ENCODE data around the gene SKAP2.

Gene SKAP2

GRCh38 chr7:26664735-26665416 is 199.5 kb downstream of the SKAP2 start:
- H3K27ac Mint-ChIP-seq, result peak overlapping the region; percentile 45
- no peaks in the 10 kb centered on the region for H3K9me3 Mint-ChIP-seq
- peak; percentile 61 for DNase-seq
- H3K4me3 Mint-ChIP-seq, result no peak overlapping the region
- H3K36me3 Mint-ChIP-seq, result no peaks in the 10 kb centered on the region
- peaks cover 15% of the 10 kb centered on the region for H3K4me1 Mint-ChIP-seq
- CTCF ChIA-PET, result interaction anchor here (0.6 to 4.1 kb wide), 5 partner anchors 286 to 772 kb away, joined by 3 to 29 read pairs (median 3); no protein-coding TSS in a partner anchor
- H3K27me3 Mint-ChIP-seq, result peaks cover 19% of the 10 kb centered on the region

DNA sequence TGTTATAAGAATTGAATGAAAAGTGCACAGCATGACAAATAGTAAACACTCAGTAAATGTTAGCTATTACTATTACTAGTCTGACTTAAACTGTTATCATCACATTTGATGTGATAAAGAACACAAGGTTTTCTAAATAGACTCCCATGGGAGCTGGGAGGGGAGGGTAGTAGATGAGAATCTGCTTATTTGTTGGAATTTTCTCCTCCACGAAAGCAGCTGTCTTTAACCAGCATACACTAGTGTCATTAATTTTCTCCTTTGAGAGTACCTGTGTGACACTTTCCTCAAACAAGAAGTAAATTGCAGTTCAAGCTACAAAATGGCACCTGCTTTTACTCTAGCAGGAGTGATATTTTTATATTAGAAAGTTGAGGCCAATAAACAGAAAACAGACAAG is 200.1 kb downstream of the SKAP2 start:
- CTCF ChIA-PET, result interaction anchor here (1.0 to 4.1 kb wide), 2 partner anchors 287 to 294 kb away, joined by 3 to 29 read pairs; no protein-coding TSS in a partner anchor
- no peaks in the 10 kb centered on the region for H3K9me3 Mint-ChIP-seq
- no peak overlapping the region for H3K27ac Mint-ChIP-seq
- H3K4me1 Mint-ChIP-seq, result peaks cover 15% of the 10 kb centered on the region
- H3K4me3 Mint-ChIP-seq, result no peak overlapping the region
- DNase-seq, result no peak
- peaks cover 19% of the 10 kb centered on the region for H3K27me3 Mint-ChIP-seq
- no peaks in the 10 kb centered on the region for H3K36me3 Mint-ChIP-seq

DNA sequence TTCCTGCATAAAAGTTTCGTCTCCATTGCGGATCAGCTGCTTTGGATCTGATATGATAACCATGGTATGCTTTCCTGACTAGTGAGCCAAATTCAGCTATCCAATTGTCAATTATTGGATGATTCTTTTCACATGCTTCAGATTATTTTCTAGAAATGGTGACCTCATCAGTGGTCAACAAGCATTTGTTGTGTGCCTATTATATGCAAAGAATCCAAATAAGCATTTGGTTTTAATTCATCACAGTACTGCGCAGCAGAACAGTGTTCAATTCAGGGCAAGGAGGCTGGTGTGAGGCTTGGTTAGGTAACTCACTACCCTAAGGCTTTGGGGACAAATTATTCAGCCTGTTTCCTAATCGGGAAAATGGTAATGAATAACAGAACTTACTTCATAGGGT is 200.5 kb downstream of the SKAP2 start:
- no peak for DNase-seq
- Mint-ChIP-seq H3K9me3 (no peaks in the 10 kb centered on the region), H3K36me3 (no peaks in the 10 kb centered on the region), H3K27ac (no peak overlapping the region), H3K4me1 (peaks cover 15% of the 10 kb centered on the region), H3K4me3 (no peak overlapping the region), H3K27me3 (peaks cover 19% of the 10 kb centered on the region)
- CTCF ChIA-PET, result no interaction called here

DNA sequence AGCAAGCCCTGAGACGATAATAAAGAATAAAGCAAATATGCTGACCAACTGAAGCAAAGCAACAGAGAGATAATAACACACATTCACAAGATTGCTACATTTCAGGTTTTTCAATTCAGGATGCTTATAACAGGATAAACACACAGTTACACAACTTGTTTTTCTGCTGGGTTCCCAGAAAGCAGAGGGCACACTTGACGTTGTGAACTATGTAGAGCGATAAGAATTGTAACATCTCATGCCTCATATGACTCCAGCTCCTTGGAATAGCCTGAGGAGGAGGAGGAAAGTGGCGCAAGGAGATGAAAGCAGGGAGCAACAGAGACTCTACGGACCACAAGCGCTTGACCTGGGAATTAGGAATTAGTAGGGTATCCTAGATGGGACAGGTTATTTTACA is 201.7 kb downstream of the SKAP2 start:
- peaks cover 19% of the 10 kb centered on the region for H3K27me3 Mint-ChIP-seq
- no peak overlapping the region for H3K4me3 Mint-ChIP-seq
- H3K4me1 Mint-ChIP-seq, result peaks cover 15% of the 10 kb centered on the region
- CTCF ChIA-PET, result no interaction called here
- H3K36me3 Mint-ChIP-seq, result no peaks in the 10 kb centered on the region
- H3K9me3 Mint-ChIP-seq, result no peaks in the 10 kb centered on the region
- DNase-seq, result no peak
- H3K27ac Mint-ChIP-seq, result no peak overlapping the region

- Mint-ChIP-seq H3K9me3 (no peaks in the 10 kb centered on the region), H3K27me3 (peaks cover 10% of the 10 kb centered on the region), H3K36me3 (no peaks in the 10 kb centered on the region), H3K27ac (no peak overlapping the region), H3K4me1 (no peaks in the 10 kb centered on the region), H3K4me3 (no peak overlapping the region)
- DNase-seq, result no peak
- CTCF ChIA-PET, result no interaction called here
Observed at GRCh38 chr7:26659121-26659520, 205.3 kb downstream of the SKAP2 start.

DNA sequence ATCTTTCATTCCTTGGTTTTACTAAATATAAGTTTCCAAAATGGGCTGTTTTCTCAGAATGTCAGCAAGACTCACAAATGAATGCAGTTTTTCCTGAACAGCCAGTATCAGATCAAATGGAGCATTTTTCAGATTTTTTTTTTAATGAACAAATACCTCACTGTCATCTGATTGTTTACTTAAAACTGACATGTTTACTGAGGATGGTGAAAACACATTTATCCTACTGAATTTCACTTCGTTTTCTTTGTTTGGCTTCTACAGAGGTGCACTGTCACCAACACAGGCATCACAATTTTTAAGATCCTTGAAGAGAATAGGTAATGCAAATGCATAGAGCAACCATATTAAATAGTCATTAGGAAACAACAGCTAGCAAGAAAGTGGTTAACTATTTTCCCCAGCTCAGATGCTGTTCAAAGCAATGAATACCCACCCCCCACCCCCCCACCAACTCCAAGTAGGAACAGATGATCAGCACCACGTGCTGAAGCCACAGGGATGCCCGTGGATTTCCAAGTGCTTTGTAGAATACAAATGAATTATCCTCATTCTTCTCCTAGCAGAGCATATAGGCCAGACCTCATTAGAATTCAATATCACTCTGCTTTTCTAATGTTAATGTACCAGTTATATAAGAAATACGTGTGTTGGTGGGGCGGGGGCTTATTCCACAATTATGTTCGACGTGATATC is 205.9 kb downstream of the SKAP2 start:
- Mint-ChIP-seq H3K4me1 (no peaks in the 10 kb centered on the region), H3K9me3 (no peaks in the 10 kb centered on the region), H3K36me3 (no peaks in the 10 kb centered on the region), H3K27me3 (peaks cover 8% of the 10 kb centered on the region), H3K27ac (no peak overlapping the region), H3K4me3 (no peak overlapping the region)
- CTCF ChIA-PET, result no interaction called here
- DNase-seq, result no peak

- H3K27ac Mint-ChIP-seq, result no peak overlapping the region
- H3K4me3 Mint-ChIP-seq, result no peak overlapping the region
- DNase-seq, result no peak
- peaks cover 3% of the 10 kb centered on the region for H3K27me3 Mint-ChIP-seq
- no peaks in the 10 kb centered on the region for H3K9me3 Mint-ChIP-seq
- H3K4me1 Mint-ChIP-seq, result no peaks in the 10 kb centered on the region
- CTCF ChIA-PET, result no interaction called here
- H3K36me3 Mint-ChIP-seq, result no peaks in the 10 kb centered on the region
Observed at GRCh38 chr7:26657686-26658388, 206.6 kb downstream of the SKAP2 start.

GRCh38 chr7:26657206-26657641 is 207.2 kb downstream of the SKAP2 start:
- CTCF ChIA-PET, result interaction anchor here (1.0 kb wide), 1 partner anchor 10 kb away, joined by 3 read pairs; no protein-coding TSS in a partner anchor
- DNase-seq, result no peak
- no peak overlapping the region for H3K4me3 Mint-ChIP-seq
- H3K27me3 Mint-ChIP-seq, result no peaks in the 10 kb centered on the region
- no peaks in the 10 kb centered on the region for H3K36me3 Mint-ChIP-seq
- H3K9me3 Mint-ChIP-seq, result no peaks in the 10 kb centered on the region
- no peak overlapping the region for H3K27ac Mint-ChIP-seq
- no peaks in the 10 kb centered on the region for H3K4me1 Mint-ChIP-seq

DNA sequence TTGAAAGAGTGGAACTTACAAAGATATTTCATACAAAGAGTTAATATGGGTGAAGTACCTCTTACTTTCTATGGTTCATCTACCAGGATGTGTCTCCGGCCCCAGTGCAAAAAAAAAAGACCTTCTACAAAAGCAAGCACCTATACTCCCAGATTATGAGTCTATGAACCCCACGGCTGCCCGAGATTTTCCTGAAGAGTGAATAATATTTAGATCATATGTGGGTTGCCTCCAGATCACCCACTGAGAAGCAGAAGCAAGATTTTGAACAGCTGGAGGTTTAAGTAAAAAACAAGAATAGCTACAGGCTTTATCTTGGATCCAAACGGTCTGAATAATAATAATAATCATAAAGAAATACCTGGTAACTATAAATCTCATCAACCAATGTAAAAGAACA is 207.7 kb downstream of the SKAP2 start:
- Mint-ChIP-seq H3K27ac (no peak overlapping the region), H3K9me3 (no peaks in the 10 kb centered on the region), H3K27me3 (peaks cover 3% of the 10 kb centered on the region), H3K36me3 (no peaks in the 10 kb centered on the region), H3K4me1 (no peaks in the 10 kb centered on the region), H3K4me3 (no peak overlapping the region)
- no peak for DNase-seq
- CTCF ChIA-PET, result interaction anchor here (1.0 kb wide), 1 partner anchor 11 kb away, joined by 3 read pairs; no protein-coding TSS in a partner anchor

GRCh38 chr7:26655781-26656180 is 208.6 kb downstream of the SKAP2 start:
- H3K27me3 Mint-ChIP-seq, result peaks cover 8% of the 10 kb centered on the region
- no peak for DNase-seq
- H3K9me3 Mint-ChIP-seq, result no peaks in the 10 kb centered on the region
- H3K4me1 Mint-ChIP-seq, result no peaks in the 10 kb centered on the region
- CTCF ChIA-PET, result interaction anchor here (0.7 kb wide), 1 partner anchor 354 kb away, joined by 3 read pairs; no protein-coding TSS in a partner anchor
- no peaks in the 10 kb centered on the region for H3K36me3 Mint-ChIP-seq
- no peak overlapping the region for H3K27ac Mint-ChIP-seq
- H3K4me3 Mint-ChIP-seq, result no peak overlapping the region

GRCh38 chr7:26653430-26654399 is 210.7 kb downstream of the SKAP2 start:
- Mint-ChIP-seq H3K27ac (no peak overlapping the region), H3K36me3 (no peaks in the 10 kb centered on the region), H3K27me3 (peaks cover 8% of the 10 kb centered on the region), H3K4me3 (no peak overlapping the region), H3K4me1 (no peaks in the 10 kb centered on the region), H3K9me3 (no peaks in the 10 kb centered on the region)
- no peak for DNase-seq
- CTCF ChIA-PET, result no interaction called here

GRCh38 chr7:26652401-26653100 is 211.8 kb downstream of the SKAP2 start:
- Mint-ChIP-seq H3K4me3 (no peak overlapping the region), H3K9me3 (no peaks in the 10 kb centered on the region), H3K27ac (no peak overlapping the region), H3K4me1 (no peaks in the 10 kb centered on the region), H3K27me3 (peaks cover 15% of the 10 kb centered on the region), H3K36me3 (no peaks in the 10 kb centered on the region)
- CTCF ChIA-PET, result no interaction called here
- no peak for DNase-seq

DNA sequence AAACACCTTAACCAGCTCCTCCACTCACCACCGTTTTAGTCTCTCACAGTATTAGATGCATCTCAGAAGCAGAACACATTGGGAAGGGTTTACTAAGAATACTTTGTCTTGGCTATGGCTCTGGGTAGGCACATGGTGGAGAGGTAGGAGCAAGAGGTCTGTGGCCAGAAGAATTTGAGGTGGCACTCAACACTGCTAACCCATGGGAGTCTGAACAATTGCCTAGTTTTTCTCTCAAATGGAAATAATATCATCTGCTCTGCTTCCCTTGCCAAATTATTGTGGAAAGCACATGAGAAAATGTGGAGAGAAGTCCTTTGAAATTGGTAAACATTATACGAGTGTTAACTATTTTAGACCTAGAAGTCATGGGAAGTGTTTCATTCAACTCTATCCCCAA is 214.3 kb downstream of the SKAP2 start:
- CTCF ChIA-PET, result no interaction called here
- H3K9me3 Mint-ChIP-seq, result no peaks in the 10 kb centered on the region
- no peaks in the 10 kb centered on the region for H3K36me3 Mint-ChIP-seq
- no peak overlapping the region for H3K27ac Mint-ChIP-seq
- no peak for DNase-seq
- H3K4me3 Mint-ChIP-seq, result no peak overlapping the region
- H3K4me1 Mint-ChIP-seq, result no peaks in the 10 kb centered on the region
- H3K27me3 Mint-ChIP-seq, result peaks cover 25% of the 10 kb centered on the region

Data from activated naive CD4-positive, alpha-beta T cell treated with anti-CD3 and anti-CD28 coated beads, Interleukin-2, amount 10 ng/mL, durations not matched to agents 7 days and 5 days (primary cell).